Calu3 (cell line): ENCODE results near the gene USP5. TPM values are rescaled to one million over a fixed set of nuclear protein-coding genes. Genes with fewer than 3 reads are reported as not detected.
"Not testable (repeated sequence)": the region's sequence is repeated elsewhere in the genome, so short reads cannot be mapped to it uniquely, and the experiment has no call there.

ENCODE experiments used
- BruUV-seq: library from RNA; stranded (reverse); fragments of 400-500 nt; replicated peaks from 2 replicates; lab custom pipeline; 2021; lab: Mats Ljungman, UMichigan
- CTCF ChIA-PET: fragments of 300-600 bp; sonication (Branson Sonifier 250); formaldehyde crosslinking; loops from one replicate; lab custom pipeline; 2022; ENCODE audit warnings: antibody characterized with exemption; lab: Charles Lee
- DNase-seq: peaks from one replicate; pipeline ENCODE4 v3.0.0; 2022
- H3K27ac Mint-ChIP-seq: one replicate; pipeline ENCODE4 v1.8.0; 2022; ENCODE audit warnings: mixed read lengths; ENCODE audit not compliant: unreplicated experiment
- H3K27me3 Mint-ChIP-seq: one replicate; pipeline ENCODE4 v1.8.0; 2022; ENCODE audit warnings: mixed read lengths; ENCODE audit not compliant: unreplicated experiment
- H3K36me3 Mint-ChIP-seq: one replicate; pipeline ENCODE4 v1.8.0; 2022; ENCODE audit warnings: mild to moderate bottlenecking, moderate library complexity, mixed read lengths; ENCODE audit not compliant: insufficient read depth, unreplicated experiment
- H3K4me1 Mint-ChIP-seq: one replicate; pipeline ENCODE4 v1.8.0; 2022; ENCODE audit warnings: mild to moderate bottlenecking, low read depth, mixed read lengths; ENCODE audit not compliant: unreplicated experiment
- H3K4me3 Mint-ChIP-seq: one replicate; pipeline ENCODE4 v1.8.0; 2022; ENCODE audit warnings: mild to moderate bottlenecking, low read depth, moderate library complexity, mixed read lengths; ENCODE audit not compliant: unreplicated experiment
- H3K9me3 Mint-ChIP-seq: one replicate; pipeline ENCODE4 v1.8.0; 2022; ENCODE audit warnings: low read depth, mixed read lengths; ENCODE audit not compliant: unreplicated experiment
- intact Hi-C: fragments of 100-400 bp; cut with micrococcal nuclease; formaldehyde crosslinking; loops from one replicate; pipeline ENCODE4 v1.10.0; 2022; ENCODE audit not compliant: unreplicated experiment
- total RNA-seq: library from RNA; stranded (reverse); gene quantifications from 2 replicates; pipeline ENCODE4 v1.2.3, GENCODE V29; 2022
- TF ChIP-seq, protein P1 (sequence below): fragments of 200-600 bp; IDR thresholded peaks from one replicate; pipeline ENCODE4 v1.8.0; 2022; ENCODE audit warnings: antibody characterized with exemption; ENCODE audit not compliant: unreplicated experiment

The USP5 gene
- total RNA-seq, 1 experiment from 2014 or later: 128 TPM

DNA sequence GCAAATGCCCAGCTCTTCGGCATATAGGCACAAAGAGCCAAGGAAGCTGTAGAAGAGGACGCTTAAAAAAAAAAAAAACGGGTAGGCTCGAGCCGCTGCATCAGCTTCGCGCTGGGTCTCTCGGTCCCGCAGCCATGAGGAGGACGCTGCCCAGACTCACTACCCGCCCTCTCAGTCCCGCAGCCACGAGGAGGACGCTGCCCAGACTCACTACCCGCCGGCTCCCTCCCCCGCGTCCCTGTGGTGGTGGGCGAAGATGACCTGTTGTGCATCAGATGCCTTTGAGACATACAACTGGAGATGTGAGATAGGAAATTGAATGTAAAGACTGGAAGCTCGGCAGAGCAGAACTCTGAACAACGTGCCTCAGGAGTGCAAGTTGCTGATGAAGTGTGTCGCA, 32.6 kb downstream of the USP5 start:
- no peaks in the 10 kb centered on the region for H3K36me3 Mint-ChIP-seq
- intact Hi-C loops: no loop called here
- no peak for DNase-seq
- no peak overlapping the region for H3K27ac Mint-ChIP-seq
- no peaks in the 10 kb centered on the region for H3K9me3 Mint-ChIP-seq
- CTCF ChIA-PET: no interaction called here
- no peak overlapping the region for H3K4me3 Mint-ChIP-seq
- H3K27me3 Mint-ChIP-seq: no peaks in the 10 kb centered on the region
- H3K4me1 Mint-ChIP-seq: peaks cover 23% of the 10 kb centered on the region
- TF ChIP-seq, protein P1, sequence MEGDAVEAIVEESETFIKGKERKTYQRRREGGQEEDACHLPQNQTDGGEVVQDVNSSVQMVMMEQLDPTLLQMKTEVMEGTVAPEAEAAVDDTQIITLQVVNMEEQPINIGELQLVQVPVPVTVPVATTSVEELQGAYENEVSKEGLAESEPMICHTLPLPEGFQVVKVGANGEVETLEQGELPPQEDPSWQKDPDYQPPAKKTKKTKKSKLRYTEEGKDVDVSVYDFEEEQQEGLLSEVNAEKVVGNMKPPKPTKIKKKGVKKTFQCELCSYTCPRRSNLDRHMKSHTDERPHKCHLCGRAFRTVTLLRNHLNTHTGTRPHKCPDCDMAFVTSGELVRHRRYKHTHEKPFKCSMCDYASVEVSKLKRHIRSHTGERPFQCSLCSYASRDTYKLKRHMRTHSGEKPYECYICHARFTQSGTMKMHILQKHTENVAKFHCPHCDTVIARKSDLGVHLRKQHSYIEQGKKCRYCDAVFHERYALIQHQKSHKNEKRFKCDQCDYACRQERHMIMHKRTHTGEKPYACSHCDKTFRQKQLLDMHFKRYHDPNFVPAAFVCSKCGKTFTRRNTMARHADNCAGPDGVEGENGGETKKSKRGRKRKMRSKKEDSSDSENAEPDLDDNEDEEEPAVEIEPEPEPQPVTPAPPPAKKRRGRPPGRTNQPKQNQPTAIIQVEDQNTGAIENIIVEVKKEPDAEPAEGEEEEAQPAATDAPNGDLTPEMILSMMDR: no peak
- no TSS peak for BruUV-seq

DNA sequence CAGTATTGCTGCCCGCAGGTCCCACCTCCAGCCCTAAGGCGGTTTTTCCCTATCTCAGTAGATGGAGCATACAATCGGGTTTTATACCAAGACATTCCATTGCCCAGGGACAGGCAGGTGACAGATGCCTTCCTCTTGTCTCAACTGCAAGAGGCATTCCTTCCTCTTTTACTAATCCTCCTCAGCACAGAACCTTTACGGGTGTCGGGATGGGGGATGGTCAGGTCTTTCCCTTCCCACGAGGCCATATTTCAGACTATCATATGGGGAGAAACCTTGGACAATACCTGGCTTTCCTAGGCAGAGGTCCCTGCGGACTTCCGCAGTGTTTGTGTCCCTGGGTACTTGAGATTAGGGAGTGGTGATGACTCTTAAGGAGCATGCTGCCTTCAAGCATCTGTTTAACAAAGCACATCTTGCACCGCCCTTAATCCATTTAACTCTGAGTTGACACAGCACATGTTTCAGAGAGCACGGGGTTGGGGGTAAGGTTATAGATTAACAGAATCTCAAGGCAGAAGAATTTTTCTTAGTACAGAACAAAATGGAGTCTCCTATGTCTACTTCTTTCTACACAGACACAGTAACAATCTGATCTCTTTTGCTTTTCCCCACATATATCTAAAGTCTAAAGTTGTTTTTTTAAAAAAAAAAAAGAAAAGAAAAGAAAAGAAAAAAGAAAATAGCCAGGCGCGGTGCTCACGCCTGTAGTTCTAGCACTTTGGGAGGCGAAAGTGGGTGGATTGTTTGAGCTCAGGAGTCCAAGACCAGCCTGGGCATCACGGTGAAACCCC, 34.5 kb downstream of the USP5 start:
- H3K9me3 Mint-ChIP-seq, H3K4me3 Mint-ChIP-seq, DNase-seq, BruUV-seq, H3K27me3 Mint-ChIP-seq, intact Hi-C loops: not testable (repeated sequence)
- Mint-ChIP-seq H3K36me3 (peaks cover 13% of the 10 kb centered on the region), H3K27ac (peak overlapping the region; percentile 87), H3K4me1 (peaks cover 26% of the 10 kb centered on the region)
- CTCF ChIA-PET: interaction anchor here (1.2 to 1.4 kb wide), 2 partner anchors 17 to 39 kb away, joined by 3 to 4 read pairs; no protein-coding TSS in a partner anchor

DNA sequence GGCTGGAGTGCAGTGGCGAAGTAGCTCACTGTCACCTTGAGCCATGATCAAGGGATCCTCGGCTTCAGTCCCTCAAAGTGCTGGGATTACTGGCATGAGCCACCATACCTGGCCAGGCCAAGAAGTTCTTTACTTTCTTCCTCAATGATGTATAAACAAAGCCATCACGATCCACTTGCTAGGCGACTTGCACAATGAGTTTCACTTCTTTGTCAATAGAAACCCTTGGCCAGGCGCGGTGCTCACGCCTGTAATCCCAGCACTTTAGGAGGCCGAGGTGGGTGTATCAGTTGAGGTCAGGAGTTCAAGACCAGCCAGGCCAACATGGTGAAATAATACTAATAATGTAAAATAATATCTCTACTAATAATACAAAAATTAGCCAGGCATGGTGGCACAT, 35.5 kb downstream of the USP5 start:
- Mint-ChIP-seq H3K27me3 (no peaks in the 10 kb centered on the region), H3K4me1 (peaks cover 32% of the 10 kb centered on the region), H3K4me3 (no peak overlapping the region), H3K36me3 (peaks cover 17% of the 10 kb centered on the region), H3K27ac (no peak overlapping the region), H3K9me3 (no peaks in the 10 kb centered on the region)
- BruUV-seq: no TSS peak
- TF ChIP-seq, protein P1: no peak
- intact Hi-C loops: no loop called here
- CTCF ChIA-PET: interaction anchor here (1.2 to 1.4 kb wide), 2 partner anchors 18 to 38 kb away, joined by 3 to 4 read pairs; no protein-coding TSS in a partner anchor
- no peak for DNase-seq

DNA sequence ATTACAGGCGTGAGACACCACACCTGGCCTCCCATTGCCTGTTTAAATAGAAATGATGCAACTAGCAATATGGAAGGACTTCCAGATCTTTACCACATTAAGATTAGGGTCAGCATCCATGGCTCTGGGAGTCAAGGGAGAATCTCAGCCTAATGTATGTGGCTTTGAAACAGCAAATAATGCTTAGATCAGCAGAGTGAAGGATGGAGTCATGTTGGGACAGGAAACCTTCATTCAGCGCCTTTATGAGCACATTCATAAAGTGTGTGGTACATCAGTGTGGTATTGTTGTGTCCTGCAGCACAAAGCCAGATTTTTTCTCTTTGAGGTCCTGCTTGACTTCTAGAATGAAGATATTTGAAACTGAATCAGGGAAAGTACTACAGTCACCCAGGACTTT, 36.4 kb downstream of the USP5 start:
- no peaks in the 10 kb centered on the region for H3K27me3 Mint-ChIP-seq
- no peak overlapping the region for H3K27ac Mint-ChIP-seq
- peaks cover 17% of the 10 kb centered on the region for H3K36me3 Mint-ChIP-seq
- H3K4me3 Mint-ChIP-seq: no peak overlapping the region
- no TSS peak for BruUV-seq
- CTCF ChIA-PET: interaction anchor here (0.7 to 1.4 kb wide), 2 partner anchors 19 to 53 kb away, joined by 3 read pairs; no protein-coding TSS in a partner anchor
- DNase-seq: no peak
- no peaks in the 10 kb centered on the region for H3K9me3 Mint-ChIP-seq
- peaks cover 32% of the 10 kb centered on the region for H3K4me1 Mint-ChIP-seq
- TF ChIP-seq, protein P1: no peak
- intact Hi-C loops: no loop called here

DNA sequence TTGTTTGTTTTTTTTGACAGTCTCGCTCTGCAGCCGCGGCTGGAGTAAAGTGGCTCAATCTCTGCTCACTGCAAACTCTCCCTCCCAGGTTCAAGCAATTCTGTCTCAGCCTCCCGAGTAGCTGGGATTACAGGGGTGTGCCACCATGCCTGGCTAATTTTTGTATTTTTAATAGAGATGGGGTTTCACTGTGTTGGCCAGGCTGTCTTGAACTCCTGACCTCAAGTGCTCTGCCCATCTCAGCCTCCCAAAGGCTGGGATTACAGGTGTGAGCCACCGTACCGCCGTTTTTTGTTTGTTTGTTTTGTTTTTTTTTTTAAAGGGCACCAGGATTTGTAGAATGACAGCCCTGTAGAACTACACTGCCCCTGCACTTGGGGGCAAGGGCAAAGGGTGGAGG, 36.8 kb downstream of the USP5 start:
- intact Hi-C loops, H3K9me3 Mint-ChIP-seq, CTCF ChIA-PET, H3K27me3 Mint-ChIP-seq, BruUV-seq, DNase-seq, H3K4me3 Mint-ChIP-seq, H3K27ac Mint-ChIP-seq: not testable (repeated sequence)
- Mint-ChIP-seq H3K4me1 (peaks cover 32% of the 10 kb centered on the region), H3K36me3 (peaks cover 17% of the 10 kb centered on the region)

DNA sequence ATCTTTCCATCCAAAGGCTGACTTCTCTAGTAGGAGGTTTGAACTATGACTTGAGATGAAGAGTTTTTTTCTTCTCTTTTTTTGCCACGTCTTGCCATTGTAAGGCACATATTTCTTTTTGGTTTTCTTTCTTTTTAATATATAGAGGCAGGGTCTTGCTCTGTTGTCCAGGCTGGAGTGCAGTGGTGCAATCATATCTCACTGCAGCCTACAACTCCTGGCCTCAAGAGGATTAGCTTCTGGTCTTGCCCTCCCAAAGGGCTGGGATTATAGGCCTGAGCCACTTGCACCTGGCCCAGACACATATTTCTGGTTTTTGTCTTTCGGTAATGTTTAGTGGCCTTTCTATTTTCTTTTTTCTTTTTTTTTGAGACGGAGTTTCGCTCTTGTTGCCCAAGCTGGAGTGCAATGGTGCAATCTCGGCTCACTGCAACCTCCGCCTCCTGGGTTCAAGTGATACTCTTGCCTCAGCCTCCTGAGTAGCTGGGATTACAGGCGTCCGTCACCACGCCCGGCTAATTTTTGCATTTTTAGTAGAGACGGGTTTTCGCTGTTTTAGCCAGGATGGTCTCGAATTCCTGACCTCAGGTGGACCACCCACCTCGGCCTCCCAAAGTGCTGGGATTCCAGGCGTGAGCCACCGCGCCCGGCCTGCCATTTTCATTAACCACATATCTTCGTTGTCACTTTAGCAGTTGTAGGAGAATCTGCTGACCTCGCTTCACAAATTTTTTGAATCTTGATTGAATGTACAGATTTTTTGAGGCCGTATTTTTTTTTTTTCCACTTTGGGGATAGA, 38.0 kb downstream of the USP5 start:
- Mint-ChIP-seq H3K4me1 (peaks cover 25% of the 10 kb centered on the region), H3K27ac (peak overlapping the region; percentile 81), H3K36me3 (peaks cover 17% of the 10 kb centered on the region), H3K4me3 (peak overlapping the region; percentile 70)
- H3K9me3 Mint-ChIP-seq, DNase-seq, intact Hi-C loops, CTCF ChIA-PET, H3K27me3 Mint-ChIP-seq, BruUV-seq: not testable (repeated sequence)
